H1 (cell line): Measurements from ENCODE around the gene RPL39L. TPM values are rescaled to one million over a fixed set of nuclear protein-coding genes. Genes with fewer than 3 reads are reported as not detected.

ENCODE experiments used
- CTCF ChIA-PET: fragments of 300-600 bp; sonication (Branson Sonifier 250); formaldehyde crosslinking; loops from one replicate; lab custom pipeline; 2021; ENCODE audit not compliant: partially characterized antibody; lab: Charles Lee
- POLR2A ChIA-PET: fragments of 300-600 bp; sonication (Branson Sonifier 250); formaldehyde crosslinking; loops from one replicate; lab custom pipeline; 2021; ENCODE audit warnings: inconsistent platforms; ENCODE audit not compliant: partially characterized antibody; lab: Charles Lee
- DNase-seq, 2 experiments: peaks; one replicate each; pipeline versions ENCODE4 v3.0.0 to v3.0.0-alpha.2; 2010 to 2022; ENCODE audit warnings: low spot score in 2 of 2, low read depth in 1 of 2, mixed read lengths in 1 of 2
- FAIRE-seq: peaks from 2 replicates; lab custom pipeline; 2011; peaks lifted over from hg19 to GRCh38; lab: Jason Lieb, UNC
- H2AFZ ChIP-seq: 2 replicates; pipeline ENCODE4 v1.8.1; 2012; ENCODE audit warnings: low read length, inconsistent platforms
- H2AK5ac ChIP-seq: 2 replicates; pipeline ENCODE4 v1.6.1; 2013; ENCODE audit warnings: low read depth, low read length
- H2BK120ac ChIP-seq: replicated peaks from 2 replicates; pipeline ENCODE3; 2013; ENCODE audit warnings: low read depth, low read length, inconsistent platforms
- H2BK12ac ChIP-seq: 2 replicates; pipeline ENCODE4 v1.6.1; 2013; ENCODE audit warnings: low read depth, low read length
- H2BK15ac ChIP-seq: 2 replicates; pipeline ENCODE4 v1.6.1; 2013; ENCODE audit warnings: low read length
- H2BK20ac ChIP-seq: 2 replicates; pipeline ENCODE4 v1.6.1; 2013; ENCODE audit warnings: low read length
- H2BK5ac ChIP-seq: 2 replicates; pipeline ENCODE4 v1.6.1; 2013; ENCODE audit warnings: low read depth, low read length
- H3K14ac ChIP-seq: 2 replicates; pipeline ENCODE4 v1.6.1; 2013; ENCODE audit warnings: inconsistent platforms; ENCODE audit not compliant: insufficient read length
- H3K18ac ChIP-seq: 2 replicates; pipeline ENCODE4 v1.6.1; 2013; ENCODE audit warnings: low read length; ENCODE audit errors: extremely low read depth
- H3K23ac ChIP-seq: 2 replicates; pipeline ENCODE4 v1.6.1; 2013; ENCODE audit warnings: inconsistent platforms; ENCODE audit not compliant: insufficient read length
- H3K23me2 ChIP-seq: 2 replicates; pipeline ENCODE4 v1.6.1; 2013; ENCODE audit warnings: low read depth, low read length
- H3K27ac ChIP-seq: 2 replicates; pipeline ENCODE4 v1.6.1; 2011; ENCODE audit warnings: low read depth, low read length, inconsistent platforms
- H3K27me3 ChIP-seq, 4 experiments: replicated peaks in 1 of 4; 1 replicate in 1 of 4; 2 replicates in 3 of 4; pipeline versions ENCODE4 v1.6.1 to v1.8.1; 2011 to 2013; ENCODE audit warnings: low read length in 3 of 4, mild to moderate bottlenecking in 3 of 4, inconsistent platforms in 2 of 4, mixed read lengths in 2 of 4, moderate library complexity in 1 of 4; ENCODE audit not compliant: control insufficient read depth in 3 of 4, insufficient read depth in 3 of 4; ENCODE audit errors: extremely low read depth in 1 of 4
- H3K36me3 ChIP-seq, 4 experiments: 2 replicates each; pipeline versions ENCODE4 v1.6.1 to v1.8.1; 2011 to 2013; ENCODE audit warnings: mild to moderate bottlenecking in 4 of 4, low read length in 3 of 4, moderate library complexity in 2 of 4, control low read depth in 1 of 4, inconsistent platforms in 1 of 4; ENCODE audit not compliant: insufficient read depth in 4 of 4, control insufficient read depth in 2 of 4
- H3K4ac ChIP-seq: replicated peaks from 2 replicates; pipeline ENCODE3; 2013; ENCODE audit warnings: low read length, low read depth, mixed read lengths, inconsistent platforms; ENCODE audit not compliant: insufficient read length
- H3K4me1 ChIP-seq, 4 experiments: replicated peaks in 1 of 4; 1 replicate in 1 of 4; 2 replicates in 3 of 4; pipeline versions ENCODE4 v1.6.1 to v1.8.1; 2011 to 2013; ENCODE audit warnings: low read length in 3 of 4, inconsistent platforms in 2 of 4, mixed read lengths in 1 of 4; ENCODE audit not compliant: insufficient read depth in 4 of 4, control insufficient read depth in 3 of 4
- H3K4me2 ChIP-seq, 2 experiments: 2 replicates each; pipeline versions ENCODE4 v1.6.1 to v1.8.1; 2011 to 2013; ENCODE audit warnings: low read depth in 2 of 2, low read length in 2 of 2, control low read depth in 1 of 2, inconsistent platforms in 1 of 2, mild to moderate bottlenecking in 1 of 2; ENCODE audit not compliant: insufficient read depth in 1 of 2
- H3K4me3 ChIP-seq, 4 experiments: fragments of 200-600, 300-600 bp in 1 of 4; sonication (generic), shearing (Covaris generic), sonication (Bioruptor Twin) in 1 of 4; 2 replicates each; pipeline versions ENCODE4 v1.5.1 to v1.8.1; 2011 to 2016; ENCODE audit warnings: low read length in 4 of 4, low read depth in 3 of 4, control low read depth in 2 of 4, inconsistent platforms in 2 of 4, mild to moderate bottlenecking in 2 of 4, mixed read lengths in 1 of 4, moderate library complexity in 1 of 4; ENCODE audit not compliant: insufficient read depth in 2 of 4; ENCODE audit errors: extremely low read depth in 1 of 4
- H3K56ac ChIP-seq: replicated peaks from 2 replicates; pipeline ENCODE3; 2013; ENCODE audit warnings: low read depth, mild to moderate bottlenecking, mixed read lengths, low read length, inconsistent platforms; ENCODE audit not compliant: insufficient read length
- H3K79me1 ChIP-seq: 2 replicates; pipeline ENCODE4 v1.6.1; 2013; ENCODE audit warnings: low read depth, low read length, control low read depth
- H3K79me2 ChIP-seq, 2 experiments: 2 replicates each; pipeline versions ENCODE4 v1.6.1 to v1.8.1; 2012 to 2013; ENCODE audit warnings: low read length in 2 of 2, mild to moderate bottlenecking in 2 of 2, inconsistent platforms in 1 of 2; ENCODE audit not compliant: insufficient read depth in 2 of 2, control insufficient read depth in 1 of 2
- H3K9ac ChIP-seq, 4 experiments: replicated peaks in 1 of 4; 1 replicate in 1 of 4; 2 replicates in 3 of 4; pipeline versions ENCODE4 v1.6.1 to v1.8.1; 2011 to 2013; ENCODE audit warnings: low read depth in 3 of 4, low read length in 3 of 4, control low read depth in 2 of 4, mild to moderate bottlenecking in 2 of 4, moderate library complexity in 2 of 4, inconsistent platforms in 1 of 4; ENCODE audit errors: extremely low read depth in 1 of 4
- H3K9me3 ChIP-seq, 2 experiments: 2 replicates each; pipeline versions ENCODE4 v1.6.1 to v1.8.1; 2012 to 2013; ENCODE audit warnings: mild to moderate bottlenecking in 2 of 2, moderate library complexity in 2 of 2, control low read depth in 1 of 2, inconsistent platforms in 1 of 2, low read depth in 1 of 2, low read length in 1 of 2, mixed read lengths in 1 of 2; ENCODE audit not compliant: insufficient read depth in 2 of 2
- H4K20me1 ChIP-seq, 2 experiments: replicated peaks in 1 of 2; 2 replicates each; pipeline versions ENCODE3 to v1.8.1; 2011 to 2013; ENCODE audit warnings: inconsistent platforms in 2 of 2, low read length in 2 of 2, mild to moderate bottlenecking in 1 of 2; ENCODE audit not compliant: insufficient read depth in 2 of 2, control insufficient read depth in 1 of 2
- H4K5ac ChIP-seq: 2 replicates; pipeline ENCODE4 v1.6.1; 2013; ENCODE audit warnings: low read length, low read depth, mixed read lengths, inconsistent platforms; ENCODE audit not compliant: insufficient read length
- H4K8ac ChIP-seq: 2 replicates; pipeline ENCODE4 v1.8.0; 2013; ENCODE audit warnings: mild to moderate bottlenecking, moderate library complexity, low read length, inconsistent platforms; ENCODE audit not compliant: insufficient read depth; ENCODE audit errors: extremely low read depth
- H4K91ac ChIP-seq: replicated peaks from 2 replicates; pipeline ENCODE3; 2013; ENCODE audit warnings: low read length, mixed read lengths, inconsistent platforms; ENCODE audit not compliant: insufficient read length
- E2F6 ChIP-seq: IDR thresholded peaks from 2 replicates; pipeline ENCODE4 v1.6.1; 2012; ENCODE audit warnings: inconsistent platforms
- HDAC2 ChIP-seq, 2 experiments: fragments of 300-600 bp in 1 of 2; sonication (generic) in 1 of 2; IDR thresholded peaks; 2 replicates each; pipeline ENCODE4 v1.6.1; 2011 to 2012; ENCODE audit warnings: low read depth in 2 of 2, low read length in 2 of 2, mild to moderate bottlenecking in 2 of 2, moderate library complexity in 2 of 2, borderline replicate concordance in 1 of 2, inconsistent platforms in 1 of 2
- KDM4A ChIP-seq: IDR thresholded peaks from one replicate; pipeline ENCODE4 v1.7.1; 2012; ENCODE audit warnings: low read depth, mild to moderate bottlenecking, moderate library complexity, low read length, inconsistent platforms; ENCODE audit not compliant: severe bottlenecking
- KDM5A ChIP-seq: fragments of 200-600 bp; IDR thresholded peaks from 2 replicates; pipeline ENCODE4 v1.7.1; 2012; ENCODE audit warnings: mild to moderate bottlenecking, low read length, inconsistent platforms, mixed read lengths
- NRF1 ChIP-seq: IDR thresholded peaks from 2 replicates; pipeline ENCODE4 v1.6.1; 2011; ENCODE audit warnings: mild to moderate bottlenecking, low read depth, low read length, improper control_type of control experiment
- POLR2A ChIP-seq, 2 experiments: IDR thresholded peaks; 1 replicate in 1 of 2; 2 replicates in 1 of 2; pipeline ENCODE4 v1.6.1; 2011; ENCODE audit warnings: low read depth in 2 of 2, low read length in 2 of 2, mild to moderate bottlenecking in 2 of 2; ENCODE audit errors: control extremely low read depth in 1 of 2
- RAD21 ChIP-seq, 2 experiments: IDR thresholded peaks in 1 of 2; conservative IDR thresholded peaks in 1 of 2; 2 replicates each; pipeline ENCODE4 v1.6.1; 2011; ENCODE audit warnings: low read depth in 2 of 2, low read length in 2 of 2, improper control_type of control experiment in 1 of 2, inconsistent platforms in 1 of 2, mild to moderate bottlenecking in 1 of 2, moderate library complexity in 1 of 2
- SP4 ChIP-seq: IDR thresholded peaks from 2 replicates; pipeline ENCODE4 v1.6.1; 2012; ENCODE audit warnings: low read length, inconsistent platforms
- SUZ12 ChIP-seq: fragments of 200-600 bp; sonication (generic); IDR thresholded peaks from 2 replicates; pipeline ENCODE4 v1.6.1; 2012; ENCODE audit warnings: mild to moderate bottlenecking, inconsistent platforms, low read length, moderate library complexity, mixed read lengths
- TAF1 ChIP-seq: IDR thresholded peaks from 2 replicates; pipeline ENCODE4 v1.6.1; 2011; ENCODE audit warnings: mild to moderate bottlenecking, low read depth, low read length
- WGBS, 2 experiments: shearing (Covaris generic) in 1 of 2; methylation state at CpG; one replicate each; pipeline versions ENCODE4 v1.1.6 to v1.1.7; 2013 to 2015; ENCODE audit warnings: low lambda C conversion rate in 2 of 2, mixed read lengths in 2 of 2, inconsistent platforms in 1 of 2, low coverage in 1 of 2, missing lambda C conversion rate in 1 of 2; ENCODE audit not compliant: insufficient replicate concordance in 2 of 2, insufficient coverage in 1 of 2, insufficient read length in 1 of 2; ENCODE audit errors: extremely low coverage in 1 of 2, missing lambda C conversion rate in 1 of 2; 5-methylcytosine and 5-hydroxymethylcytosine counted together
- polyA plus RNA-seq, 7 experiments: library from polyadenylated mRNA; depleted of rRNA in 3 of 7; stranded (reverse) in 5 of 7; unstranded in 2 of 7; fragments of >200 nt in 5 of 7; fragments of 200-250 nt in 2 of 7; gene quantifications; 1 replicate in 5 of 7; 2 replicates in 1 of 7; 4 replicates in 1 of 7; pipeline versions ENCODE4 v1.2.1 to v1.2.3, GENCODE V29; 2011 to 2013; ENCODE audit warnings: missing spikeins in 2 of 7, mixed read lengths in 2 of 7
- total RNA-seq: library from RNA; stranded (reverse); fragmentation: NEBNext Ultra II Directional; extraction: Animal tissue kit (Norgen Biotek cat#: 25700); gene quantifications from 2 replicates; pipeline ENCODE4 v1.2.1, GENCODE V29; 2021

Gene RPL39L
- total and polyA plus RNA-seq, 2 of the 8 experiments (the other 6 are each of a cell fraction or from before 2014, with no cell fraction given) = 51.8 to 67.7 TPM

GRCh38 chr3:187077537-187077936, 61.8 kb downstream of the RPL39L start:
- H3K27ac ChIP-seq = no peak overlapping the region
- H3K9me3 ChIP-seq = no peaks in the 10 kb centered on the region
- no peak overlapping the region for H2BK120ac ChIP-seq
- H2BK5ac ChIP-seq = no peak overlapping the region
- FAIRE-seq = no peak
- H3K4me3 ChIP-seq = no peak overlapping the region
- H3K4me1 ChIP-seq = peaks cover 0 to 4% (median under 1%) of the 10 kb centered on the region in 4 experiments; a peak in 1 of 7 replicates
- H4K91ac ChIP-seq = no peak overlapping the region
- peak in 1 of 2 experiments; percentile 45 for DNase-seq
- H2AFZ ChIP-seq = no peak overlapping the region
- no peaks in the 10 kb centered on the region for H3K23me2 ChIP-seq
- H3K4ac ChIP-seq = no peak overlapping the region
- H3K23ac ChIP-seq = no peak overlapping the region
- no peak overlapping the region for H3K18ac ChIP-seq
- H3K79me2 ChIP-seq = no peaks in the 10 kb centered on the region
- H2BK15ac ChIP-seq = no peak overlapping the region
- no peaks in the 10 kb centered on the region for H4K20me1 ChIP-seq
- no peak overlapping the region for H3K56ac ChIP-seq
- no peak overlapping the region for H4K5ac ChIP-seq
- H3K14ac ChIP-seq = no peak overlapping the region
- H2AK5ac ChIP-seq = no peak overlapping the region
- H3K9ac ChIP-seq = no peak overlapping the region; a peak in 1 of 7 replicates
- no peak overlapping the region for H4K8ac ChIP-seq
- WGBS, 2 experiments = 83% methylated on average over 5 of the region's 5 CpGs; no CpG with 5 or more reads in 1 of the 2 experiments
- H2BK12ac ChIP-seq = no peak overlapping the region
- H2BK20ac ChIP-seq = no peak overlapping the region
- H3K36me3 ChIP-seq = peaks cover 6 to 52% (median 25%) of the 10 kb centered on the region in 4 experiments; a peak in 7 of 8 replicates
- POLR2A ChIA-PET = interaction anchor here (1.1 kb wide), 1 partner anchor 11 kb away, joined by 3 read pairs; no protein-coding TSS in a partner anchor
- no peak overlapping the region for H3K4me2 ChIP-seq
- no peaks in the 10 kb centered on the region; the same call in 1 of the 2 replicates for H3K79me1 ChIP-seq
- CTCF ChIA-PET = interaction anchor here (1.7 to 1.9 kb wide), 2 partner anchors 10 to 226 kb away, joined by 4 to 5 read pairs; no protein-coding TSS in a partner anchor
- H3K27me3 ChIP-seq = no peaks in the 10 kb centered on the region
- no peak for TF ChIP-seq KDM4A
- no peak for TF ChIP-seq SP4
- TF ChIP-seq HDAC2 (IDR thresholded peaks at IDR 0.05; ENCODE audit: borderline replicate concordance in 1 of 2, low read depth in 2 of 2, low read length in 2 of 2) = no peak
- TF ChIP-seq TAF1 = no peak
- no peak for TF ChIP-seq E2F6
- TF ChIP-seq KDM5A = no peak
- TF ChIP-seq SUZ12 = no peak
- no peak for TF ChIP-seq RAD21 (IDR thresholded peaks at IDR 0.05 in 1 of 2, conservative IDR thresholded peaks at IDR 0.05 in 1 of 2; ENCODE audit: low read depth in 2 of 2, low read length in 2 of 2)
- TF ChIP-seq POLR2A (IDR thresholded peaks at IDR 0.05; ENCODE audit: control extremely low read depth in 1 of 2, low read depth in 2 of 2, low read length in 2 of 2) = no peak
- no peak for TF ChIP-seq NRF1
